Fibroblast of villous mesenchyme (primary cell): ENCODE data around the gene GLRA3. TPM values are rescaled to one million over a fixed set of nuclear protein-coding genes. Genes with fewer than 3 reads are reported as not detected.

Source experiments
- DNase-seq: peaks from one replicate; pipeline ENCODE4 v3.0.0-alpha.2; 2010; ENCODE audit warnings: low read depth
- H3K4me3 ChIP-seq: 2 replicates; pipeline ENCODE4 v1.5.1; 2011; ENCODE audit warnings: low read depth, mild to moderate bottlenecking, low read length
- CTCF ChIP-seq: IDR thresholded peaks from 2 replicates; pipeline ENCODE4 v1.5.1; 2012; ENCODE audit warnings: low read depth, mild to moderate bottlenecking, low read length; ENCODE audit not compliant: insufficient read depth
- total RNA-seq: library from RNA; depleted of rRNA; stranded (reverse); fragments of >200 nt; gene quantifications from 2 replicates; pipeline ENCODE4 v1.2.3, GENCODE V29; 2012

GLRA3 gene
- total RNA-seq, 1 donor: not detected

DNA sequence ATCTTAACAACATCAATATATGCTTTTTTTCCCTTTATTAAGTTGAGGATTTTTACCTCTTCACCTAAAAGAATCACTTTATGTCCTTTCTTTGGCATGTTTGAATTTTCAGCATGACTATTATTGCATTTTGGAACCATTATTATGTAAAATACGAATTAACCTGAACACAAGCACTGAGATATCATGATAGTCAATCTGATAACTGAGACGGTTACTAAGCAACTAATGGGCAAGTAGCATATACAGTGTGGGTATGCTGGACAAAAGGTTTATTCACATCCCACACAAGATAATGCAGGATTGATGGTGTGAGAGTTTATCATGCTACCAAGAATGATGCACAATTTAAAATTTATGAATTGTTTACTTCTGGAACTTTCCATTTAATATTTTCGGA lies 24.6 kb upstream of the GLRA3 start:
- no peak for TF ChIP-seq CTCF
- no peak overlapping the region for H3K4me3 ChIP-seq
- DNase-seq: no peak

DNA sequence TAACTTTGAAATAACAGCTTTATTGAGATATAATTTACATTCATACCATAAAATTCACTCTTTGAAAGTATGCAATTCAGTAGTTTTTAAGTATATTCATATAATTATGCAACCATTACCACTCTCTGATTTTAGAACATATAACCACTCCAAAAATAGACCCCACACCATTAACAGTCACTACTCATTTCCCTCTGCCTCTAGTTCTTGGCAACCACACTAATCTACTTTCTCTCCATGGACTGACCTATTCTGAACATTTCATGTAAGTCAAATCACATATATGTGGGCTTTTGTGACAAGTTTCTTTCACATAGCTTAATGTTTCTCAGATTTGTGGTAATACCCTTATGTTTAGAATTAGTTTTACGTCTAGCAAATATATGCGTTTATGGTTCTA lies 19.5 kb upstream of the GLRA3 start:
- TF ChIP-seq CTCF: no peak
- DNase-seq: no peak
- H3K4me3 ChIP-seq: no peak overlapping the region

DNA sequence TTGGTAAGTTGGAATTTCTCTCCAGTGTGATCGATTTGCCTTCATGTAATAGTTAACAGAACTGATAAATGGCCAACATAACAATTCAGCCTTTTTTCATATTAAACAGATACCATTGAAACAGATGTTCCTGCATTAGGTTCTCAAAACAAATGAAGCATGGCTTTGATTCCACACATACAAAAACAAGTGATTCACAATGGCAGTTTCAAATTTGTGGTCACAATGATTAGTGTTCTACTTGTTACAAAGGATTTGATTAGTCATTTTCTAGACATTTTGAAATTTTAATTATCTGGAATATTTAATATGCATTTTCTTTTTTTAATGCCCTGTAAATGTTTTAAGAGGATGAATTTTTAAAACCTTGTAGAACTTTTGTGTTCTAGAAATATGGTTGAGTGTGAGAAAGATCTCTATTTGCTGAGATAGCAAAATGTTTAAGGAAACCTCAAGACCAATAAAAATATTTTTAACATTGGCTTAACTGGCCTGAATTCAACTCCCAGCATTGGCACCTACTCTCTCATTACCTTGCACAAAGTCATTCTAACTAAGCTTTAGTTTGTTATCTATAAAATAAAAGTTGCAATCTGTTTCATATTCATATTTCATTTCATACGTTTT lies 18.9 kb upstream of the GLRA3 start:
- peak; percentile 10 for DNase-seq
- H3K4me3 ChIP-seq: no peak overlapping the region
- TF ChIP-seq CTCF: no peak

DNA sequence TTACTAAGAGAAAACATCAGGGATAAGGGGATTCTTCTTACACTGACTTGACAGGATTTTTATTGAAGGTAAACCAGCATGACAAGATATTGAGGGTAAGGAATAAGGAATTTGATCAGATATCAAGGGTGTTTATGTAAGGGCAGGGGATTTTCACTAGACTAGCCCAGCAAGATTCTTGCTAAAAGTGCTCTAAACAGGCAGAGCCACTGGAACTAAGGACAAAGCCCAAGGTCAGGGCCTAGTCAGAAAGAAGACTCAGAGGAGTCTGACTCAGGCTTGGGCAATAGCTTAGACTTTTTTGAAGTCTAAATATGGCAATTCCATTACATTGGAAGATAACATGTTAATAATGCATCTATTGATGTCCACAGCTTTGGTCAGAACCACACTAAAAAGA lies 6.5 kb upstream of the GLRA3 start:
- H3K4me3 ChIP-seq: no peak overlapping the region
- TF ChIP-seq CTCF: no peak

DNA sequence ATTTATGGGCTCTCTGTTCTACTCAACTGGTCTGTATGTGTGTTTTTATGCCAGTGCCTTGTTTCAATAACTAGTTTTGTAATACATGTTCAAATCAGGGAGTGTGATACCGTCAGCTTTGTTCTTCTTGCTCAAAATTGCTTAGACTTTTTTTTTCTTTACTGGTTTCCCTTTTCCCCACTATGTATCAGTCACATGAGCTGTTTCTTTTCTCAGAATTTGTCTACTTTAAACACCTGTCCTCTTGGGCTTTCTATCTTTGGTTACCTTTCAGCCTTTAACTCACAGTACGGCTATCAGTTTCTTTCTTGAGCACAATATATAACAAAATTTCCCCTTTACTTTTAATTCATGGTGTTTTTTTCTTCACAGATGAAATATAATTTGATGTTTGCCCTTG lies 5.4 kb upstream of the GLRA3 start:
- TF ChIP-seq CTCF: no peak
- no peak for DNase-seq
- H3K4me3 ChIP-seq: no peak overlapping the region

More for the DNA sequence above, 6.5 kb upstream of the GLRA3 start:
- DNase-seq: no peak

- TF ChIP-seq CTCF: no peak
Observed at GRCh38 chr4:174826660-174827059, 2.4 kb downstream of the GLRA3 start.

DNA sequence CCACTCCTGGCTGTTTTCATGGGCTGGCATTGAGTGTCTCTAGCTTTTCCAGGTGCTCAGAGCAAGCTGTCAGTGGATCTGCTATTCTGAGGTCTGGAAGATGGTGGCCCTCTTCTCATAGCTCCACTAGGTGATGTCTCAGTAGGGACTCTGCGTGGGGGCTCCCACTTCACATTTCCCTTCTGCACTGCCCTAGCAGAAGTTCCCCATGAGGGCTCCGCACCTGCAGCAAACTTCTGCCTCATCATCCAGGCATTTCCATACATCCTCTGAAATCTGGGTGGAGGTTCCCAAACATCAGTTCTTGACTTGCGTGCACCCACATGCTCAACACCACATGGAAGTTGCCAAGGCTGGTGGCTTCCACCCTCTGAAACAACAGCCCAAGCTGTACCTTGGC lies 13.8 kb downstream of the GLRA3 start:
- TF ChIP-seq CTCF: no peak
- no peak overlapping the region for H3K4me3 ChIP-seq
- DNase-seq: no peak

More at GRCh38 chr4:174826660-174827059, 2.4 kb downstream of the GLRA3 start:
- no peak overlapping the region for H3K4me3 ChIP-seq
- DNase-seq: no peak
